Smooth muscle cell of bladder (primary cell): ENCODE data around the gene C9. TPM values are rescaled to one million over a fixed set of nuclear protein-coding genes. Genes with fewer than 3 reads are reported as not detected.

Experiments used
- total RNA-seq: library from RNA; depleted of rRNA; stranded (reverse); fragments of >200 nt; gene quantifications from 2 replicates; pipeline ENCODE4 v1.2.3, GENCODE V29; 2014

C9 gene
- 0.18 TPM in 1 of 2 replicates, not detected in the other for total RNA-seq

GRCh38 chr5:39364367-39364766 is at the start of gene C9:
C9 (minus strand) TSS chr5:39364495; CDS start chr5:39364464, 31 bp downstream.

Other genes with a start within 250 kb of the C9 start
- not detected in 2 replicates for gene FYB1, start 144.9 kb downstream of the C9 start, total RNA-seq
- 122 and 161 TPM in 2 replicates for gene DAB2, start 60.5 kb upstream of the C9 start, total RNA-seq